Adrenal gland (tissue), 12 donors: ENCODE measurements around the gene GAS2L1. TPM values are rescaled to one million over a fixed set of nuclear protein-coding genes. Genes with fewer than 3 reads are reported as not detected.

ENCODE experiments used
- DNase-seq, 7 donors: peaks; one replicate each; pipeline ENCODE4 v3.0.0-alpha.2; 2019 to 2020
- H3K27ac ChIP-seq, 5 donors: fragments of 200-600 bp; sonication (generic) in 4 of 5; 1 replicate in 3 of 5; 2 replicates in 2 of 5; pipeline versions ENCODE4 v1.5.1 to v1.8.0; 2016 to 2020; ENCODE audit warnings: mild to moderate bottlenecking in 1 of 5
- H3K27me3 ChIP-seq: fragments of 200-600 bp; 2 replicates; pipeline ENCODE4 v1.8.0; 2021
- H3K36me3 ChIP-seq, 2 donors: fragments of 200-600 bp; replicated peaks in 1 of 2; 1 replicate in 1 of 2; 2 replicates in 1 of 2; pipeline versions ENCODE4 v1.5.1 to v1.8.0; 2018 to 2022
- H3K4me1 ChIP-seq, 2 donors: fragments of 200-600 bp; replicated peaks in 1 of 2; 1 replicate in 1 of 2; 2 replicates in 1 of 2; pipeline versions ENCODE4 v1.5.1 to v1.8.0; 2018 to 2021
- H3K4me3 ChIP-seq, 4 donors: fragments of 200-600 bp; sonication (generic) in 3 of 4; one replicate each; pipeline ENCODE4 v1.5.1; 2016 to 2018
- H3K9me3 ChIP-seq, 3 donors: fragments of 200-600 bp; sonication (generic) in 1 of 3; replicated peaks in 1 of 3; 1 replicate in 2 of 3; 2 replicates in 1 of 3; pipeline versions ENCODE4 v1.5.1 to v1.8.0; 2016 to 2021
- CTCF ChIP-seq, 6 experiments: fragments of 450-650 bp in 4 of 6; fragments of 200-600 bp in 2 of 6; sonication (generic) in 1 of 6; IDR thresholded peaks; 1 replicate in 5 of 6; 2 replicates in 1 of 6; pipeline versions ENCODE4 v1.5.1 to v1.8.0; 2016 to 2021; ENCODE audit warnings: antibody characterized with exemption in 6 of 6, mild to moderate bottlenecking in 2 of 6, moderate library complexity in 1 of 6
- POLR2A ChIP-seq, 2 donors: fragments of 450-650 bp; IDR thresholded peaks; one replicate each; pipeline ENCODE4 v1.6.1; 2017; ENCODE audit warnings: antibody characterized with exemption in 2 of 2, mild to moderate bottlenecking in 2 of 2, moderate library complexity in 1 of 2
- WGBS, 4 donors: extraction: QIAGEN DNeasy Blood & Tissue Kit in 2 of 4; methylation state at CpG; one replicate each; pipeline versions ENCODE4 v1.1.5 to v1.1.7; 2013 to 2017; 5-methylcytosine and 5-hydroxymethylcytosine counted together
- intact Hi-C, 2 donors: fragments of 100-400 bp; cut with DNase I; formaldehyde crosslinking; loops; one replicate each; pipeline versions ENCODE4 v1.14.1 to v1.15.0; 2022 to 2023
- polyA plus RNA-seq, 3 donors: library from polyadenylated mRNA; stranded (reverse); fragments of 200-250 nt in 2 of 3; fragments of 350-450 nt in 1 of 3; fragmentation: Illumina TruSeq in 1 of 3; extraction: RNeasy Lipid Tissue Mini Kit (QIAGEN cat#74804) in 1 of 3; gene quantifications; one replicate each; pipeline ENCODE4 v1.2.3, GENCODE V29; 2013 to 2014
- total RNA-seq, 9 donors: library from RNA; depleted of rRNA in 4 of 9; stranded (reverse); fragments of >200 nt in 4 of 9; fragments of 120-200 nt in 1 of 9; fragmentation: NEBNext Ultra II Directional in 1 of 9; extraction: Animal tissue kit (Norgen Biotek cat#: 25700) in 1 of 9; gene quantifications; one replicate each; pipeline versions ENCODE4 v1.1.0 to v1.2.4, GENCODE V29; 2013 to 2023
- donor health status: healthy with polysubstance abuse.
- donor health status: Bipolar disorder and iron deficiency.
- donor health status: DM: yes; HTN: yes; CAD: no.
- donor health status: DM: no; HTN: no; CAD: no.
- donor health status: DM: no; HTN: no; CAD: no.
- donor health status: DM: yes; HTN: yes; CAD: no.

GAS2L1 gene
- total and polyA plus RNA-seq, 12 donors: 3.6 to 87.3 (median 40.4) TPM

GRCh38 chr22:29314537-29315285 lies 8.3 kb downstream of the GAS2L1 start:
- DNase-seq: no peak
- TF ChIP-seq POLR2A (IDR thresholded peaks at IDR 0.05) (no peak), CTCF (IDR thresholded peaks at IDR 0.05) (no peak)
- 2 to 11% (median 5%) methylated on average over 16 to 69 of the region's 69 CpGs for WGBS, 4 donors
- H3K27ac ChIP-seq: no peak overlapping the region
- peak overlapping the region in 1 of 4 donors; percentile 38 for H3K4me3 ChIP-seq
- peaks cover 37 to 53% of the 10 kb centered on the region in 2 donors for H3K4me1 ChIP-seq
- intact Hi-C loops: loop anchor here in 1 of 2 donors (5.0 kb wide), 1 partner anchor 38 kb away; no protein-coding TSS in a partner anchor
- H3K27me3 ChIP-seq: peaks cover 22% of the 10 kb centered on the region
- H3K36me3 ChIP-seq: no peaks in the 10 kb centered on the region
- H3K9me3 ChIP-seq: no peaks in the 10 kb centered on the region

- Histone ChIP-seq H3K9me3 (no peaks in the 10 kb centered on the region), H3K36me3 (no peaks in the 10 kb centered on the region), H3K27ac (no peak within 1 kb of the TSS), H3K4me3 (peak within 1 kb of the TSS in 1 of 4 donors; percentile 38), H3K27me3 (peaks cover 22% of the 10 kb centered on the region), H3K4me1 (peaks cover 30 to 45% of the 10 kb centered on the region in 2 donors)
- no peak for DNase-seq
- TF ChIP-seq POLR2A (IDR thresholded peaks at IDR 0.05) (no peak), CTCF (IDR thresholded peaks at IDR 0.05) (no peak)
- WGBS, 4 donors: 2 to 47% (median 5%) methylated on average over 3 to 103 of the region's 103 CpGs
- intact Hi-C loops: loop anchor here in 1 of 2 donors (5.0 kb wide), 1 partner anchor 37 kb away; no protein-coding TSS in a partner anchor
Observed at GRCh38 chr22:29315286-29316140, 9.1 kb downstream of the GAS2L1 start, which contains the start of gene RASL10A. TSS of gene RASL10A (minus strand) at chr22:29315697. CDS start at chr22:29315246, 451 bp downstream.

DNA sequence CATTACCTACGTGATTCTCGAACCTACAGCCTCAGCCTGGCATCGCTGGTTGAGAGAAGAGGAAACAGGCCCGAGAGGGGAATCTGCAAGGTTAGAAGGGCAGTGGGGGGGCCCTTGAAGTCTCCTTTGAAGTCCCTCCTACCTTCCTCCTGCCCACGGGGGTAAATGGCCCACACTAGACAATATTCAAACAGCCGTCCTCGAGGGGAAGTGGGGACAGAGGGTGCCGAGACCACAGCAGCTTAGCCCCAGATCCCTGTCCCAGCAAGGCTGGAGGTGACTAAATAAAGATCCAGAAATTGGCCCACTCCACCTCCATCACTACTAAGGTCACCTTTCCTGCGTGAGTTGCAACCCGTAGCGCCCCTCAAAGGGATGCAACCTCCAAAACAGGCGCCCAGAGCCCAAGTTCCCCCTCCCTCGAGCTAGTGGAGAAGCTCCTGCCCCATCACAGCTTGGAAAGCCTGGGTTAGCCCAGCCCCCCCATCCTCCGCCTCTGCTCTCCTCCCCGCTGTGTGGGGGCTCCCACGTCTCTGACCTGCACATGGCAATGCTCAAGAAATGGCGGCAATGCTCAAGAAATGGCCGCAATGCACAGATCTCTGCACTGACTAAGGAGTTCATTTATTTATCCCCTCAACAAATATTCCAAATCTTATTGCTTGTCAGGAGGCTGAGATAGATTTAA lies 9.8 kb downstream of the GAS2L1 start:
- H3K4me3 ChIP-seq: no peak overlapping the region
- TF ChIP-seq CTCF (IDR thresholded peaks at IDR 0.05): no peak
- TF ChIP-seq POLR2A (IDR thresholded peaks at IDR 0.05): no peak
- no peaks in the 10 kb centered on the region for H3K36me3 ChIP-seq
- peaks cover 22% of the 10 kb centered on the region for H3K27me3 ChIP-seq
- no peak for DNase-seq
- H3K4me1 ChIP-seq: peaks cover 22 to 37% of the 10 kb centered on the region in 2 donors
- H3K27ac ChIP-seq: no peak overlapping the region
- intact Hi-C loops: loop anchor here in 1 of 2 donors (5.0 kb wide), 1 partner anchor 36 kb away; no protein-coding TSS in a partner anchor
- no peaks in the 10 kb centered on the region for H3K9me3 ChIP-seq
- 50 to 62% (median 55%) methylated on average over 11 to 18 of the region's 18 CpGs for WGBS, 4 donors
